Measurements from ENCODE around the gene NUSAP1. TPM values are rescaled to one million over a fixed set of nuclear protein-coding genes. Genes with fewer than 3 reads are reported as not detected.
"Not testable (repeated sequence)": the region's sequence is repeated elsewhere in the genome, so short reads cannot be mapped to it uniquely, and the experiment has no call there.

The NUSAP1 gene
- 39.4 TPM for polyA plus RNA-seq
- long read RNA-seq, donor 1, partial matches to known transcripts: 35 of 42 reads
- long read RNA-seq, donor 1, other reads (novel, unspliced or antisense): 0 of 42 reads
- long read RNA-seq, donor 2, partial matches to known transcripts: 0 of 11 reads
- long read RNA-seq, donor 2, other reads (novel, unspliced or antisense): 0 of 11 reads
- long read RNA-seq, donor 3: 0 reads
- long read RNA-seq, donor 4: 0 reads
- long read RNA-seq, donor 5, partial matches to known transcripts: 10 of 17 reads
- long read RNA-seq, donor 5, other reads (novel, unspliced or antisense): 0 of 17 reads
- long read RNA-seq, donor 6, partial matches to known transcripts: 30 of 35 reads
- long read RNA-seq, donor 6, other reads (novel, unspliced or antisense): 0 of 35 reads
- long read RNA-seq, donor 7, partial matches to known transcripts: 0 of 5 reads
- long read RNA-seq, donor 7, other reads (novel, unspliced or antisense): 0 of 5 reads
- long read RNA-seq, donor 8, partial matches to known transcripts: 46 of 57 reads
- long read RNA-seq, donor 8, other reads (novel, unspliced or antisense): 0 of 57 reads
- long read RNA-seq, donor 9, partial matches to known transcripts: 12 of 22 reads
- long read RNA-seq, donor 9, other reads (novel, unspliced or antisense): 0 of 22 reads
- long read RNA-seq, donor 10, partial matches to known transcripts: 15 of 22 reads
- long read RNA-seq, donor 10, other reads (novel, unspliced or antisense): 0 of 22 reads
- long read RNA-seq, donor 11, partial matches to known transcripts: 5 of 13 reads
- long read RNA-seq, donor 11, other reads (novel, unspliced or antisense): 0 of 13 reads

GRCh38 chr15:41332194-41333025 is at the start of gene NUSAP1, which contains the start of gene OIP5:
Gene NUSAP1 (plus strand): TSS chr15:41332881. CDS start chr15:41332958, 77 bp downstream.
Gene OIP5 (minus strand): TSS chr15:41332591. CDS start chr15:41332561, 30 bp downstream.
- DNase-seq: peak; percentile 99
- Histone ChIP-seq H3K36me3 (ENCODE audit: control insufficient read depth, insufficient read depth, low read length) (no peaks in the 10 kb centered on the region), H3K27ac (ENCODE audit: low read length) (peak within 1 kb of the TSS; percentile 71), H3K27me3 (ENCODE audit: control insufficient read depth, insufficient read depth, low read length) (no peaks in the 10 kb centered on the region), H3K4me1 (ENCODE audit: control insufficient read depth, insufficient read depth, low read length) (no peaks in the 10 kb centered on the region), H3K4me3 (ENCODE audit: low read length) (peak within 1 kb of the TSS; percentile 94), H3K9me3 (ENCODE audit: control insufficient read depth, low read depth, low read length) (no peaks in the 10 kb centered on the region)
- whole genome bisulfite sequencing (ENCODE audit: insufficient coverage, low lambda C conversion rate): no CpG with 5 or more reads among the region's 64 CpGs

GRCh38 chr15:41282980-41283652 is 49.6 kb upstream of the NUSAP1 start:
- Histone ChIP-seq H3K4me3 (ENCODE audit: low read length) (peak overlapping the region; percentile 83), H3K36me3 (ENCODE audit: control insufficient read depth, insufficient read depth, low read length) (peaks cover 36% of the 10 kb centered on the region), H3K27ac (ENCODE audit: low read length) (peak overlapping the region; percentile 93), H3K4me1 (ENCODE audit: control insufficient read depth, insufficient read depth, low read length) (peaks cover 13% of the 10 kb centered on the region)
- WGBS (ENCODE audit: insufficient coverage, low lambda C conversion rate): no CpG with 5 or more reads among the region's 19 CpGs
- DNase-seq: peak in 1 of 2 donors; percentile 21
- H3K27me3 ChIP-seq (ENCODE audit: control insufficient read depth, insufficient read depth, low read length); H3K9me3 ChIP-seq (ENCODE audit: control insufficient read depth, low read depth, low read length): not testable (repeated sequence)

- Histone ChIP-seq H3K36me3 (ENCODE audit: control insufficient read depth, insufficient read depth, low read length) (peaks cover 42% of the 10 kb centered on the region), H3K27me3 (ENCODE audit: control insufficient read depth, insufficient read depth, low read length) (no peaks in the 10 kb centered on the region), H3K4me1 (ENCODE audit: control insufficient read depth, insufficient read depth, low read length) (peaks cover 13% of the 10 kb centered on the region), H3K4me3 (ENCODE audit: low read length) (peak overlapping the region; percentile 83), H3K27ac (ENCODE audit: low read length) (peak overlapping the region; percentile 93), H3K9me3 (ENCODE audit: control insufficient read depth, low read depth, low read length) (no peaks in the 10 kb centered on the region)
- WGBS (ENCODE audit: insufficient coverage, low lambda C conversion rate): 0% methylated on average over 3 of the region's 61 CpGs
- peak; percentile 98 to 99 for DNase-seq
Observed at GRCh38 chr15:41283653-41284426, 48.8 kb upstream of the NUSAP1 start.

GRCh38 chr15:41284427-41285177 is 48.1 kb upstream of the NUSAP1 start:
- Histone ChIP-seq H3K27ac (ENCODE audit: low read length) (peak overlapping the region; percentile 93), H3K9me3 (ENCODE audit: control insufficient read depth, low read depth, low read length) (no peaks in the 10 kb centered on the region), H3K4me3 (ENCODE audit: low read length) (peak overlapping the region; percentile 83), H3K36me3 (ENCODE audit: control insufficient read depth, insufficient read depth, low read length) (peaks cover 42% of the 10 kb centered on the region), H3K4me1 (ENCODE audit: control insufficient read depth, insufficient read depth, low read length) (peaks cover 7% of the 10 kb centered on the region), H3K27me3 (ENCODE audit: control insufficient read depth, insufficient read depth, low read length) (no peaks in the 10 kb centered on the region)
- no CpG with 5 or more reads among the region's 20 CpGs for WGBS (ENCODE audit: insufficient coverage, low lambda C conversion rate)
- DNase-seq: peak in 1 of 2 donors; percentile 19

GRCh38 chr15:41285285-41285684 is 47.4 kb upstream of the NUSAP1 start:
- H3K27me3 ChIP-seq (ENCODE audit: control insufficient read depth, insufficient read depth, low read length): no peaks in the 10 kb centered on the region
- peak overlapping the region; percentile 83 for H3K4me3 ChIP-seq (ENCODE audit: low read length)
- peaks cover 39% of the 10 kb centered on the region for H3K36me3 ChIP-seq (ENCODE audit: control insufficient read depth, insufficient read depth, low read length)
- H3K9me3 ChIP-seq (ENCODE audit: control insufficient read depth, low read depth, low read length): no peaks in the 10 kb centered on the region
- no CpG with 5 or more reads among the region's 7 CpGs for WGBS (ENCODE audit: insufficient coverage, low lambda C conversion rate)
- H3K27ac ChIP-seq (ENCODE audit: low read length): peak overlapping the region; percentile 93
- peaks cover 7% of the 10 kb centered on the region for H3K4me1 ChIP-seq (ENCODE audit: control insufficient read depth, insufficient read depth, low read length)
- peak in 1 of 2 donors; percentile 18 for DNase-seq

GRCh38 chr15:41286665-41287333 is 45.9 kb upstream of the NUSAP1 start:
- no peak overlapping the region for H3K4me3 ChIP-seq (ENCODE audit: low read length)
- H3K27ac ChIP-seq (ENCODE audit: low read length): no peak overlapping the region
- no peak for DNase-seq
- 97% methylated on average over 5 of the region's 6 CpGs for WGBS (ENCODE audit: insufficient coverage, low lambda C conversion rate)
- peaks cover 51% of the 10 kb centered on the region for H3K36me3 ChIP-seq (ENCODE audit: control insufficient read depth, insufficient read depth, low read length)
- peaks cover 7% of the 10 kb centered on the region for H3K4me1 ChIP-seq (ENCODE audit: control insufficient read depth, insufficient read depth, low read length)
- no peaks in the 10 kb centered on the region for H3K9me3 ChIP-seq (ENCODE audit: control insufficient read depth, low read depth, low read length)
- H3K27me3 ChIP-seq (ENCODE audit: control insufficient read depth, insufficient read depth, low read length): no peaks in the 10 kb centered on the region

GRCh38 chr15:41288464-41288863 is 44.2 kb upstream of the NUSAP1 start:
- Histone ChIP-seq H3K36me3 (ENCODE audit: control insufficient read depth, insufficient read depth, low read length) (peaks cover 53% of the 10 kb centered on the region), H3K4me3 (ENCODE audit: low read length) (no peak overlapping the region), H3K4me1 (ENCODE audit: control insufficient read depth, insufficient read depth, low read length) (peaks cover 2% of the 10 kb centered on the region), H3K9me3 (ENCODE audit: control insufficient read depth, low read depth, low read length) (no peaks in the 10 kb centered on the region), H3K27me3 (ENCODE audit: control insufficient read depth, insufficient read depth, low read length) (no peaks in the 10 kb centered on the region), H3K27ac (ENCODE audit: low read length) (no peak overlapping the region)
- DNase-seq: no peak
- WGBS (ENCODE audit: insufficient coverage, low lambda C conversion rate): no CpG with 5 or more reads among the region's 1 CpG

- WGBS (ENCODE audit: insufficient coverage, low lambda C conversion rate): no CpG with 5 or more reads among the region's 2 CpGs
- Histone ChIP-seq H3K4me3 (ENCODE audit: low read length) (no peak overlapping the region), H3K27me3 (ENCODE audit: control insufficient read depth, insufficient read depth, low read length) (no peaks in the 10 kb centered on the region), H3K4me1 (ENCODE audit: control insufficient read depth, insufficient read depth, low read length) (peaks cover 2% of the 10 kb centered on the region), H3K27ac (ENCODE audit: low read length) (no peak overlapping the region), H3K36me3 (ENCODE audit: control insufficient read depth, insufficient read depth, low read length) (peaks cover 53% of the 10 kb centered on the region), H3K9me3 (ENCODE audit: control insufficient read depth, low read depth, low read length) (no peaks in the 10 kb centered on the region)
- no peak for DNase-seq
Observed at GRCh38 chr15:41289953-41290352, 42.7 kb upstream of the NUSAP1 start.

All from large intestine (tissue), 12 donors.